NCI-H2029 treated with DMSO at 0.1 percent for 48 hours (cell line): ENCODE results near the gene ABHD3.
"Not testable (repeated sequence)": the region's sequence is repeated elsewhere in the genome, so short reads cannot be mapped to it uniquely, and the experiment has no call there.

Experiments
- DNase-seq: peaks from one replicate; lab custom pipeline; 2025; lab: John Stamatoyannopoulos, UW

ABHD3 gene

GRCh38 chr18:21703241-21703820 is 1.2 kb downstream of the ABHD3 start:
- DNase-seq, result no peak

DNA sequence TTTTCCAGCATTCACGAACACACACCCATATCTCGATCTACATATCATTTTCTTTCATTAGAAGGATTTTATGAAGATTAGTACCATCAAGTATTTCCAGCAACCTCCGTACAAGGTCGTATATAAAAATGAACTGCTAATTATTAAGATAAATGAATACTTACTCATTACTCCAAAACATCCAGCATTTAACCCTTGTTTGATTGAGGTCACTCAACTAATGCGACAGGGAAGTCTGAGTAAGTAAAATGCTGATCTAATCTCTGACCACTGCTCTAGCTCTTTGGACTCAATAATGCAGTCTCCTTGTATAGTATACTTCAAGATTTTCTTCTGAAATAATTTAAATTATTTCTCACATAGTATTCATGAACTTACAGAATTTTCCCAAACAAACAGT is 2.0 kb downstream of the ABHD3 start:
- DNase-seq, result no peak

GRCh38 chr18:21701621-21702020 is 3.0 kb downstream of the ABHD3 start:
- no peak for DNase-seq

- DNase-seq, result no peak
These were observed 4.0 kb downstream of the ABHD3 start for GRCh38 chr18:21700528-21701075.

DNA sequence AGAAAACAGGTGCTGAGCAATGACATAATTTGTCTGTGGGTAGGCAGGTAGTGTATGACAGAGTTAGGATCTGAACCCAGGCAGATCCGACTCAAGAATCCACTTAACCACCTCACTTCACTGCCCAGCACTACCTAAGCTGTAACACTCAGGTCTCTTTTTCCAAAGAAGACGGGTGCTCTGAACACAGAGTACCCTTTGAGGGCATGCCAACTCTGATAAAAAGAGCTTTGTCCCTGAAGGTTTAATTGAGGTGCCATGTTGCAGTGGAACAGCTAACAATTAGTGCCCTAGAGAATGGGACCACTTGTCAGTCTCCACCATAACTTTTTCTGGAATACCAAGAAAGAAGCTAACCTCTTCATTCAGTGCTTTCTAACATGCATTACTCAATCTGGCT is 11.3 kb downstream of the ABHD3 start:
- no peak for DNase-seq

DNA sequence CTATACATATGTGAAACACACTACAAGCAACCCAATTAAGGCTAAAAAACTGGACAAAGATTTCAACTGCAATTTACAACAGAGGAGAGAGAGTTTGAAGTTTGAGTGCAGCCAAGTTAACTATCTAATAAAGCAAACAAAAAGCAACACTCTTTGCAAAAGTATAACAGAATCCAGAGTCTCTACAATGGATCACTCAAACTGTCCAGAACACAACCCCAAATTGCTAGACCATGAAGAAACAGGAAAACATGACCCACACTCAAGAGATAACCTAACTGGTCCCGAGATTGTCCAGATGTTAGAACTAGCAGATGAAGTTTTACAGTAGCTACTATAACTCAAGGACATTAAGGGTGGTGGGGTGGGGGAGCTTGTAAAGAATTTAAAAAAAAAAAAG is 14.8 kb downstream of the ABHD3 start:
- DNase-seq, result no peak

GRCh38 chr18:21686282-21687105 is 18.1 kb downstream of the ABHD3 start:
- DNase-seq, result no peak

- not testable (repeated sequence) for DNase-seq
These were observed 19.0 kb downstream of the ABHD3 start for GRCh38 chr18:21685556-21685981.

- no peak for DNase-seq
These were observed 19.8 kb downstream of the ABHD3 start for GRCh38 chr18:21684731-21685130.

DNA sequence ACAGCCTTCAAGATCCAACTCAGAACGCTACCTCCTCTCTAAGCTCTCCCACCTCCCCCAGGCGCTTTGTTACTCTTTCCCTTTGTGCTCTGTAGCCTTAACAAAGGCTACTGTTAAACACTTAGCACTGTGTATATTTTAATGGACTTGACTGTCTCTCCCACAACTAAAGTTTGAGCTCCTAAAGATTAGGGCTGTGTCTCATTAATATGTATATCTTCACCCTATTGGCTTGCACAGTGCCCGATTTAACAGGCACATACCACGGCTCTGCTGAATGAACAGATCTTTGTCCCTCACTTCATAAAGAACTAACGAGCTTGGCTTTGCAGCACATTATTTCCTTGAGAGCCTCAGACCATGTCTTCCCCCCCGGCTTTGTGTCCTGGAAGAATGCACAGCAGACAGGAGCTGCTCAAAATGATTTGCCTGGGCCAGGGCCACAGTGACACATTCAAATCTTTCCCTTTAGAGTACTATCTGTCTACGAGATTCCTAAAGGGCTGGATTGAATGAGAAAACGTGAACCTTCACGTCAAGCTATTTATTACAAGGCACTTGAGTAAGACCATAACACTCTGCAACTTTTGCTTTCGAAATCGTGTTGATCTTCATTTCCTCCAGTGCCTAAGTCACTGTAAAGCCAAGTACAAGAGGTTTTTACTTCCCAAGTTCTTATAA is 22.1 kb downstream of the ABHD3 start:
- DNase-seq, result no peak

DNA sequence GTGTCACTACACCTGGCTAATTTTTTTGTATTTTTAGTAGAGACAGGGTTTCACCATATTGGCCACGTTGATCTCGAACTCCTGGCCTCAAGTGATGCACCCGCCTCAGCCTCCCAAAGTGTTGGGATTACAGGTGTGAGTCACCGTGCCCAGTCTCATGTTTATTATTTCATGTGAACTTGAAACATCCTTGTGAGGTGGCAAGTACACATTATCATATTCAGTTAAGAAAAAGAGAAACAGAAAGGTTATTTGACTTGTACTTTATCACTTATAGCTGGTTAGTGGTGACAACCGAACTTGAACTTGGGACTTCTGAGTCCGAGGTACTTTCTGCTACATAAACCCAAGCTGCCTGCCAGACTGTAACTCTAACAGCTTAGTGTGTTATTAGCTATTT is 24.4 kb downstream of the ABHD3 start:
- DNase-seq, result no peak

- DNase-seq, result no peak
These were observed 25.7 kb downstream of the ABHD3 start for GRCh38 chr18:21678859-21679258.

DNA sequence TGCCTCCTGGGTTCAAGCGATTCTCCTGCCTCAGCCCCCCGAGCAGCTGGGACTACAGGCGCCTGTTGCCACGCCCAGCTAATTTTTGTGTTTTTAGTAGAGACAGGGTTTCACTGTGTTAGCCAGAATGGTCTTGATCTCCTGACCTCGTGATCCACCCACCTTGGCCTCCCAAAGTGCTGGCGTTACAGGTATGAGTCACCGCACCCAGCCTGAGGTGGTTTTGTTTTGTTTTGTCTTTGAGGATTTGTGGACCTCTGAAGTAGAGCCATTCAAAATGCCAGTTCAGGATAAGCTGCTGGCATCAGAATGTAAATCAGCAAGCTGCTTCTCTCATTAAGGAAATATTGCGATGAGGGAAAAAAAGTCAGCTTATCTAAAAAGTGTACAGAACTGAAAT is 29.2 kb downstream of the ABHD3 start:
- not testable (repeated sequence) for DNase-seq

DNA sequence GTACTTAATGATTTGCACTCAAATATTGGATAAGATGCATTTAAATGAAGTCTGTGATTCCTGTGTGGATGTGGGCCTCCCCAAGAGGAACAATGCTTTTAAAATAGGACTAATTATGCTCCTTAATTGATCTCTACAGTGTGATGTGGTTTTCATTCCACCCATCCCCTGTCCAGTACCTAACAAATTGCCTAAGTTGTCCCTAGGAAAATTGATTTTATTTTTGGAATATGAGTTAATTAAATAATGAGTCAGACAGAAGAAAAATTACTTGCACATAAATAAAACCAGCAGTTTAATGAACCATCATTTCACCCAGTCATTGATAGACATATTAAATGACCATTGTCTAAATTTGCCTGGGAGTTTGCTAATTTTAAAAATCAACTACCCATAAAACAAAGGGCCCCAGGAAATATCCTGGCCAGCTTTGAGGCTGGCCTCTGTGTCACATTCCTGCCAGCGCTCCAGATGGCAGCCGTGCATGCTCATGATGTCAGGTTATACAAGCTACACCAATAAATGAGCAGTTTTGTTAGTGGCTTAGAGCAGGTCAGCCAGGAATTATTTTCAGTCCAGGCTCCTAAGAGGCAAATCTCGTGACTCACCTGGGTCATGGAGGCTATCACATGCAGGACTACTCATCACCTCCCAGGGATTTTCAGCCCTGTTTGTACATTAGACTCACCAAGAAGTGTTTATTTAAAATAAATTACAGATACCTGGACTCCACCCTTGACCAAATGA is 31.9 kb downstream of the ABHD3 start:
- DNase-seq, result no peak

- DNase-seq, result no peak
These were observed 34.8 kb downstream of the ABHD3 start for GRCh38 chr18:21669736-21670285.

DNA sequence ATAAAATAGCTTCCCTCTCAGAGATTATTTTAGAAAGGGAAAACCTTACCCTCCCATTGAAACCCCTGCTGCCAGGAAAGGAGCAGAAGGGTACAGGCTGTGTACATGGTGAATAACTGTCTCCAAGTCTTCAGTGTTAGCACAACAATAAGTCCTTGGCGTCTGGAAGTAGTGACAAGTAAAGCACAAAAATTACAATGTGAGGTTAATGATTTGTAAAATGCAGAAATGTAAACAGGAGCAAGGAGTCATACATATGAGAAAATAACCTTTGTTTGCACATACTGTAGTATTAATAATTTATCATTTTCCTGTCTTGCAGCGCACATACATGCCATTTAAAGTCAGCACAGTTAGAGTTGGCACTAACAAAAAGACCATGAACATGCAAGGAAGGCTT is 40.5 kb downstream of the ABHD3 start:
- no peak for DNase-seq

DNA sequence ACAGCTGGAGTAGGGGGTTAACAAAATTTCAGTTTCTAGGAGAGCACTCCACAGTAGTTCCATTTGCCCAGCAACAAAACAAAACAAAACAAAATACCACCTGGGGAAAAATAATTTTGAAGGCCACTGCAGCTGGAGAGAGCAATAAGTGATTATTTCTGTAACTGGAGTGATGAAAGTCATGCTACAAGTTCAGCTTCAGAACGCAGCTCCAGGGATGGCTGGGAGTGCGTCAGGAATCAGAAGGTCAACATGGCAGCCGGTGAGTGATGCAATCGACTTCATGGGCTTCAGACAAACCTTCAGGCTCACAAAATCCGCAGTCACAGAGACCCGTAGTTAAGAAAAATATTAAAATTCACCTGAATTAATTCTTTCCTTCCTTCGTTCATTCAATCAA is 41.0 kb downstream of the ABHD3 start:
- no peak for DNase-seq

- no peak for DNase-seq
These were observed 42.0 kb downstream of the ABHD3 start for GRCh38 chr18:21662581-21662980.

GRCh38 chr18:21660078-21660477 is 44.5 kb downstream of the ABHD3 start:
- DNase-seq, result no peak

DNA sequence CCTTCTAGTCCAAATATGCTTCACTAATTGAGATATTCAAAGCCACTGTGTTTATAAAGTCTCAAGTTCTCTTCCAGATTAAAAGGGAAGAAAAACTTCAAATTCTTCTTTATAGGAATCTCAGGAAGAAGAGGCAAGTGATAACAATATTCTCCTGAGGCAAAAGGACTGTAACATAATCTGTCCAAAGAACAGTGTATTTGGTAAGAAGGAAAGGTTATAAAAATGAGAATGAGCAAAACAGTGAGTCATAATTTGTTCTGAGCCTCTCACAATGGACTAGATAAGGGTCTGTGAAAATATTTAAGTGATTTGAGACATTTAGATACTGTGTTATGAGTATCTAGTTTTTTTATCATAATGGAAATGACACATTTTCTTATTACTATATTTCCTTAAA is 48.2 kb downstream of the ABHD3 start:
- no peak for DNase-seq

- no peak for DNase-seq
These were observed 51.2 kb downstream of the ABHD3 start for GRCh38 chr18:21653361-21653760.

GRCh38 chr18:21652073-21652472 is 52.5 kb downstream of the ABHD3 start:
- no peak for DNase-seq
